A673 (cell line): ENCODE results near the gene OTX1. TPM values are rescaled to one million over a fixed set of nuclear protein-coding genes. Genes with fewer than 3 reads are reported as not detected.

ENCODE experiments used
- BruUV-seq: library from RNA; stranded (reverse); fragments of 400-500 nt; replicated peaks from 2 replicates; lab custom pipeline; 2021; lab: Mats Ljungman, UMichigan
- CTCF ChIA-PET: fragments of 300-600 bp; sonication (Branson Sonifier 250); formaldehyde crosslinking; loops from one replicate; lab custom pipeline; 2022; ENCODE audit warnings: antibody characterized with exemption; lab: Charles Lee
- POLR2A ChIA-PET: fragments of 300-600 bp; sonication (Branson Sonifier 250); formaldehyde crosslinking; loops from one replicate; lab custom pipeline; 2022; ENCODE audit warnings: antibody characterized with exemption; ENCODE audit not compliant: low non-redundant PET; lab: Charles Lee
- DNase-seq: peaks from one replicate; pipeline ENCODE4 v3.0.0-alpha.2; 2015; ENCODE audit warnings: low spot score
- H3K27ac ChIP-seq: fragments of 200-600 bp; sonication (generic); 2 replicates; pipeline ENCODE4 v1.5.1; 2016; ENCODE audit warnings: mixed run types, low read depth, mild to moderate bottlenecking, mixed read lengths, antibody characterized with exemption, low read length; ENCODE audit not compliant: poor library complexity, severe bottlenecking
- H3K27me3 ChIP-seq: fragments of 200-600 bp; sonication (generic); replicated peaks from 2 replicates; pipeline ENCODE4 v1.6.1; 2017; ENCODE audit warnings: mixed run types, low read depth, mild to moderate bottlenecking, mixed read lengths, antibody characterized with exemption, low read length; ENCODE audit not compliant: insufficient read depth, poor library complexity
- H3K36me3 ChIP-seq: fragments of 200-600 bp; sonication (generic); 2 replicates; pipeline ENCODE4 v1.6.1; 2016; ENCODE audit warnings: mixed run types, mild to moderate bottlenecking, mixed read lengths, antibody characterized with exemption, low read length; ENCODE audit not compliant: insufficient read depth, poor library complexity, severe bottlenecking
- H3K4me1 ChIP-seq: fragments of 200-600 bp; sonication (generic); 2 replicates; pipeline ENCODE4 v1.6.1; 2017; ENCODE audit warnings: mixed run types, mild to moderate bottlenecking, mixed read lengths, antibody characterized with exemption, low read length; ENCODE audit not compliant: insufficient read depth, poor library complexity, severe bottlenecking
- H3K4me3 ChIP-seq: fragments of 200-600 bp; sonication (generic); 2 replicates; pipeline ENCODE4 v1.5.1; 2016; ENCODE audit warnings: low read depth, mixed run types, mild to moderate bottlenecking, mixed read lengths, low read length; ENCODE audit not compliant: poor library complexity, severe bottlenecking
- H3K9me3 ChIP-seq: fragments of 200-600 bp; sonication (generic); 2 replicates; pipeline ENCODE4 v1.6.1; 2016; ENCODE audit warnings: mixed run types, low read depth, mild to moderate bottlenecking, mixed read lengths, antibody characterized with exemption, low read length; ENCODE audit not compliant: poor library complexity, severe bottlenecking
- CTCF ChIP-seq: fragments of 300-800, 200-600 bp; sonication (generic); conservative IDR thresholded peaks from 2 replicates; pipeline ENCODE4 v1.5.1; 2017; ENCODE audit warnings: low read depth, mild to moderate bottlenecking, antibody characterized with exemption, low read length, moderate library complexity, mixed read lengths
- EZH2 ChIP-seq: fragments of 200-600 bp; sonication (generic); IDR thresholded peaks from 2 replicates; pipeline ENCODE4 v1.6.1; 2017; ENCODE audit warnings: borderline replicate concordance, low read depth, mild to moderate bottlenecking, mixed read lengths, antibody characterized with exemption, low read length; ENCODE audit not compliant: poor library complexity, severe bottlenecking
- intact Hi-C: fragments of 100-400 bp; cut with micrococcal nuclease; formaldehyde crosslinking; loops from one replicate; pipeline ENCODE4 v1.10.0; 2022; ENCODE audit not compliant: unreplicated experiment
- total RNA-seq: library from RNA; stranded (reverse); gene quantifications from 2 replicates; pipeline ENCODE4 v1.2.3, GENCODE V29; 2021

The OTX1 gene
- total RNA-seq, 1 experiment from 2014 or later, result 1.1 TPM

- no peak for DNase-seq
- no peaks in the 10 kb centered on the region for H3K36me3 ChIP-seq
- TF ChIP-seq CTCF, result no peak
- POLR2A ChIA-PET, result no interaction called here
- intact Hi-C loops, result no loop called here
- H3K9me3 ChIP-seq, result no peaks in the 10 kb centered on the region
- H3K27me3 ChIP-seq, result no peaks in the 10 kb centered on the region
- BruUV-seq, result no TSS peak
- CTCF ChIA-PET, result no interaction called here
- no peak overlapping the region for H3K4me3 ChIP-seq
- H3K27ac ChIP-seq, result no peak overlapping the region
- H3K4me1 ChIP-seq, result no peaks in the 10 kb centered on the region
These were observed 42.2 kb downstream of the OTX1 start for GRCh38 chr2:63092857-63093256.

- ChIA-PET POLR2A (no interaction called here), CTCF (no interaction called here)
- no TSS peak for BruUV-seq
These were observed 42.9 kb downstream of the OTX1 start for GRCh38 chr2:63093502-63093901.

GRCh38 chr2:63096491-63096890 lies 45.9 kb downstream of the OTX1 start:
- Histone ChIP-seq H3K4me1 (no peaks in the 10 kb centered on the region), H3K9me3 (no peaks in the 10 kb centered on the region), H3K27me3 (no peaks in the 10 kb centered on the region), H3K4me3 (no peak overlapping the region), H3K27ac (no peak overlapping the region), H3K36me3 (no peaks in the 10 kb centered on the region)
- no peak for TF ChIP-seq EZH2
- no peak for TF ChIP-seq CTCF
- intact Hi-C loops, result no loop called here
- no peak for DNase-seq
- no TSS peak for BruUV-seq
- POLR2A ChIA-PET, result no interaction called here
- CTCF ChIA-PET, result no interaction called here

More at GRCh38 chr2:63093502-63093901, 42.9 kb downstream of the OTX1 start:
- Histone ChIP-seq H3K4me3 (no peak overlapping the region), H3K9me3 (no peaks in the 10 kb centered on the region), H3K27me3 (no peaks in the 10 kb centered on the region), H3K27ac (no peak overlapping the region), H3K36me3 (no peaks in the 10 kb centered on the region), H3K4me1 (no peaks in the 10 kb centered on the region)
- no peak for TF ChIP-seq EZH2
- no peak for TF ChIP-seq CTCF
- intact Hi-C loops, result no loop called here
- no peak for DNase-seq
